HepG2 (cell line): ENCODE results near the gene MBLAC1. TPM values are rescaled to one million over a fixed set of nuclear protein-coding genes. Genes with fewer than 3 reads are reported as not detected.
A peak's percentile ranks its signal among the peaks of the same experiment; 100 is the strongest.

Experiments used
- CEBPG ChIP-seq: IDR thresholded peaks from 2 replicates; pipeline ENCODE4 v1.6.1; 2016
- CHCHD3 ChIP-seq: sonication (generic); formaldehyde crosslinking; IDR thresholded peaks from 2 replicates; pipeline ENCODE4 v1.8.0; 2022; ENCODE audit warnings: mild to moderate bottlenecking, missing genetic modification reagents, moderate library complexity
- FOXK2 ChIP-seq: fragments of 450-650 bp; IDR thresholded peaks from 2 replicates; pipeline ENCODE4 v1.6.1; 2016
- FOXO1 ChIP-seq: sonication (generic); formaldehyde crosslinking; IDR thresholded peaks from 2 replicates; pipeline ENCODE4 v1.4.0; 2020; ENCODE audit warnings: missing genetic modification reagents
- GTF3A ChIP-seq: sonication (generic); formaldehyde crosslinking; conservative IDR thresholded peaks from 2 replicates; pipeline ENCODE4 v1.4.0; 2020; ENCODE audit warnings: mild to moderate bottlenecking, missing genetic modification reagents
- KDM1A ChIP-seq: IDR thresholded peaks from 2 replicates; pipeline ENCODE4 v1.6.1; 2016; ENCODE audit warnings: missing compliant biosample characterization
- NR3C1 ChIP-seq: sonication (generic); formaldehyde crosslinking; IDR thresholded peaks from 2 replicates; pipeline ENCODE4 v1.4.0; 2020; ENCODE audit warnings: missing genetic modification reagents
- POLR2G ChIP-seq: fragments of 200-400 bp; formaldehyde crosslinking; IDR thresholded peaks from 2 replicates; pipeline ENCODE4 v1.6.1; 2018; ENCODE audit warnings: mild to moderate bottlenecking, low read depth, low read length, moderate library complexity
- TAF1 ChIP-seq: sonication (generic); formaldehyde crosslinking; IDR thresholded peaks from 2 replicates; pipeline ENCODE4 v1.4.0; 2020; ENCODE audit warnings: missing genetic modification reagents
- XBP1 ChIP-seq: sonication (generic); formaldehyde crosslinking; IDR thresholded peaks from 2 replicates; pipeline ENCODE4 v1.5.0; 2020; ENCODE audit warnings: missing genetic modification reagents
- YEATS4 ChIP-seq: sonication (generic); formaldehyde crosslinking; IDR thresholded peaks from 2 replicates; pipeline ENCODE4 v1.4.0; 2020; ENCODE audit warnings: missing genetic modification reagents, borderline replicate concordance
- ZFP36L2 ChIP-seq: sonication (generic); formaldehyde crosslinking; IDR thresholded peaks from 2 replicates; pipeline ENCODE4 v1.4.0; 2020; ENCODE audit warnings: missing genetic modification reagents
- ZNF350 ChIP-seq: sonication (generic); formaldehyde crosslinking; IDR thresholded peaks from 2 replicates; pipeline ENCODE4 v1.4.0; 2020; ENCODE audit warnings: mild to moderate bottlenecking, low read depth, missing genetic modification reagents, borderline replicate concordance
- polyA plus RNA-seq, 8 experiments: library from polyadenylated mRNA; depleted of rRNA in 3 of 8; stranded (reverse) in 7 of 8; unstranded in 1 of 8; fragments of >200 nt; fragmentation: Illumina TruSeq in 4 of 8; extraction: Trizol in 4 of 8; gene quantifications; 2 replicates each; pipeline versions ENCODE4 v1.2.1 to v1.2.3, GENCODE V29; 2011 to 2016; ENCODE audit warnings: low read depth in 4 of 8, missing spikeins in 1 of 8, mixed read lengths in 1 of 8; ENCODE audit not compliant: insufficient read depth in 1 of 8
- total RNA-seq, 5 experiments: library from RNA; depleted of rRNA; stranded (reverse); fragments of >200 nt; fragmentation: Illumina TruSeq; extraction: Trizol; gene quantifications; 2 replicates each; pipeline ENCODE4 v1.2.3, GENCODE V29; 2016; ENCODE audit warnings: low read depth in 1 of 5
- TF ChIP-seq, protein P1 (sequence below): sonication (generic); formaldehyde crosslinking; IDR thresholded peaks from 2 replicates; pipeline ENCODE4 v1.8.0; 2022; ENCODE audit warnings: missing genetic modification reagents, mild to moderate bottlenecking, moderate library complexity, borderline replicate concordance
- TF ChIP-seq, protein P2 (sequence below): sonication (generic); formaldehyde crosslinking; IDR thresholded peaks from 2 replicates; pipeline ENCODE4 v1.4.0; 2020; ENCODE audit warnings: missing genetic modification reagents
- TF ChIP-seq, protein P3 (sequence below): sonication (generic); formaldehyde crosslinking; IDR thresholded peaks from 2 replicates; pipeline ENCODE4 v1.5.0; 2020; ENCODE audit warnings: missing genetic modification reagents
- TF ChIP-seq, protein P4 (sequence below): sonication (generic); formaldehyde crosslinking; IDR thresholded peaks from 2 replicates; pipeline ENCODE4 v1.5.0; 2020; ENCODE audit warnings: mild to moderate bottlenecking, missing genetic modification reagents
- TF ChIP-seq, protein P5 (sequence below): IDR thresholded peaks from 2 replicates; pipeline ENCODE4 v1.6.1; 2016; ENCODE audit warnings: missing biosample characterization, missing genetic modification reagents, low read depth

Gene MBLAC1
- total and polyA plus RNA-seq, 2 of the 13 experiments (the other 11 are each of a cell fraction or from before 2014, with no cell fraction given), result 0.79 to 2.1 TPM

DNA sequence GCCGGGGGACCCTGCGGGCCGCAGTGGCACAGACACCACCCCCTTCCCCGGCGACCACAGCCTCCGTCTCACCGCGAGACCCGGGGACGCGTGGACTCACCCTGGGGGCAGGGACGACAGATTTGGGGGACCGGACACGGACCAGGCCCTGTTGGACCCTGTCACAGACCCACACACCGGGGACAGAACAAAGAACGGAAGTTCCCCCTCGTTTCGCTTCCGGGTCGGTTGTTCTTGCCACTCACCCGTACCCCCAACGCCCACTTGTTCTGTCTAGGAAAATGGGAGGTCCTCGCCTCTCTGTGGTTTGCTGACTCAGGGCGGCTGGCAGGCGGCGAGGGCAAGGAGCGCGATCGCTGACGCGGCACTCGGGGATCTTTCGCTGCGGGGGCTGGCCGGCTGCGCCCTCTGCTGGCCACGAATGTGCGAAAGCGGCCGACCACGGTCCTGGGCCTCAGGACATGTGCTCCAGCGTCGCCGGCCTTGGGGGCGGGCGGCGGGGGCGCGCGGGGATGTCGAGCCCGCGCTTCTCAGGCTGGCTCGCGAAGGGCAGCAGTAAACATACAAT lies 45.1 kb upstream of the MBLAC1 start, which contains the start of gene ZNF3 (continued):
- TF ChIP-seq, protein P1, sequence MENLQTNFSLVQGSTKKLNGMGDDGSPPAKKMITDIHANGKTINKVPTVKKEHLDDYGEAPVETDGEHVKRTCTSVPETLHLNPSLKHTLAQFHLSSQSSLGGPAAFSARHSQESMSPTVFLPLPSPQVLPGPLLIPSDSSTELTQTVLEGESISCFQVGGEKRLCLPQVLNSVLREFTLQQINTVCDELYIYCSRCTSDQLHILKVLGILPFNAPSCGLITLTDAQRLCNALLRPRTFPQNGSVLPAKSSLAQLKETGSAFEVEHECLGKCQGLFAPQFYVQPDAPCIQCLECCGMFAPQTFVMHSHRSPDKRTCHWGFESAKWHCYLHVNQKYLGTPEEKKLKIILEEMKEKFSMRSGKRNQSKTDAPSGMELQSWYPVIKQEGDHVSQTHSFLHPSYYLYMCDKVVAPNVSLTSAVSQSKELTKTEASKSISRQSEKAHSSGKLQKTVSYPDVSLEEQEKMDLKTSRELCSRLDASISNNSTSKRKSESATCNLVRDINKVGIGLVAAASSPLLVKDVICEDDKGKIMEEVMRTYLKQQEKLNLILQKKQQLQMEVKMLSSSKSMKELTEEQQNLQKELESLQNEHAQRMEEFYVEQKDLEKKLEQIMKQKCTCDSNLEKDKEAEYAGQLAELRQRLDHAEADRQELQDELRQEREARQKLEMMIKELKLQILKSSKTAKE, result peak; percentile 24; the same call in 1 of the 2 replicates
- TF ChIP-seq NR3C1 (CRISPR knock-in tag) (no peak), FOXO1 (peak; percentile 77), XBP1 (CRISPR knock-in tag) (peak; percentile 95; the same call in 1 of the 2 replicates), FOXK2 (peak; percentile 50; the same call in 1 of the 2 replicates), ZFP36L2 (CRISPR knock-in tag) (no peak), KDM1A (CRISPR knock-in tag) (0 out of 2 replicates have a peak, but pooled peaks have one; percentile 8), CHCHD3 (CRISPR knock-in tag) (no peak), YEATS4 (peak; percentile 95), TAF1 (CRISPR knock-in tag) (peak; percentile 90), ZNF350 (peak; percentile 88), GTF3A (CRISPR knock-in tag) (no peak; the same call in 1 of the 2 replicates), CEBPG (peak; percentile 56), POLR2G (peak; percentile 78; the same call in 1 of the 2 replicates)
- TF ChIP-seq, protein P2, sequence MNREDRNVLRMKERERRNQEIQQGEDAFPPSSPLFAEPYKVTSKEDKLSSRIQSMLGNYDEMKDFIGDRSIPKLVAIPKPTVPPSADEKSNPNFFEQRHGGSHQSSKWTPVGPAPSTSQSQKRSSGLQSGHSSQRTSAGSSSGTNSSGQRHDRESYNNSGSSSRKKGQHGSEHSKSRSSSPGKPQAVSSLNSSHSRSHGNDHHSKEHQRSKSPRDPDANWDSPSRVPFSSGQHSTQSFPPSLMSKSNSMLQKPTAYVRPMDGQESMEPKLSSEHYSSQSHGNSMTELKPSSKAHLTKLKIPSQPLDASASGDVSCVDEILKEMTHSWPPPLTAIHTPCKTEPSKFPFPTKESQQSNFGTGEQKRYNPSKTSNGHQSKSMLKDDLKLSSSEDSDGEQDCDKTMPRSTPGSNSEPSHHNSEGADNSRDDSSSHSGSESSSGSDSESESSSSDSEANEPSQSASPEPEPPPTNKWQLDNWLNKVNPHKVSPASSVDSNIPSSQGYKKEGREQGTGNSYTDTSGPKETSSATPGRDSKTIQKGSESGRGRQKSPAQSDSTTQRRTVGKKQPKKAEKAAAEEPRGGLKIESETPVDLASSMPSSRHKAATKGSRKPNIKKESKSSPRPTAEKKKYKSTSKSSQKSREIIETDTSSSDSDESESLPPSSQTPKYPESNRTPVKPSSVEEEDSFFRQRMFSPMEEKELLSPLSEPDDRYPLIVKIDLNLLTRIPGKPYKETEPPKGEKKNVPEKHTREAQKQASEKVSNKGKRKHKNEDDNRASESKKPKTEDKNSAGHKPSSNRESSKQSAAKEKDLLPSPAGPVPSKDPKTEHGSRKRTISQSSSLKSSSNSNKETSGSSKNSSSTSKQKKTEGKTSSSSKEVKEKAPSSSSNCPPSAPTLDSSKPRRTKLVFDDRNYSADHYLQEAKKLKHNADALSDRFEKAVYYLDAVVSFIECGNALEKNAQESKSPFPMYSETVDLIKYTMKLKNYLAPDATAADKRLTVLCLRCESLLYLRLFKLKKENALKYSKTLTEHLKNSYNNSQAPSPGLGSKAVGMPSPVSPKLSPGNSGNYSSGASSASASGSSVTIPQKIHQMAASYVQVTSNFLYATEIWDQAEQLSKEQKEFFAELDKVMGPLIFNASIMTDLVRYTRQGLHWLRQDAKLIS (CRISPR knock-in tag), result no peak
- TF ChIP-seq, protein P3, sequence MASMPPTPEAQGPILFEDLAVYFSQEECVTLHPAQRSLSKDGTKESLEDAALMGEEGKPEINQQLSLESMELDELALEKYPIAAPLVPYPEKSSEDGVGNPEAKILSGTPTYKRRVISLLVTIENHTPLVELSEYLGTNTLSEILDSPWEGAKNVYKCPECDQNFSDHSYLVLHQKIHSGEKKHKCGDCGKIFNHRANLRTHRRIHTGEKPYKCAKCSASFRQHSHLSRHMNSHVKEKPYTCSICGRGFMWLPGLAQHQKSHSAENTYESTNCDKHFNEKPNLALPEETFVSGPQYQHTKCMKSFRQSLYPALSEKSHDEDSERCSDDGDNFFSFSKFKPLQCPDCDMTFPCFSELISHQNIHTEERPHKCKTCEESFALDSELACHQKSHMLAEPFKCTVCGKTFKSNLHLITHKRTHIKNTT (CRISPR knock-in tag), result no peak
- TF ChIP-seq, protein P4, sequence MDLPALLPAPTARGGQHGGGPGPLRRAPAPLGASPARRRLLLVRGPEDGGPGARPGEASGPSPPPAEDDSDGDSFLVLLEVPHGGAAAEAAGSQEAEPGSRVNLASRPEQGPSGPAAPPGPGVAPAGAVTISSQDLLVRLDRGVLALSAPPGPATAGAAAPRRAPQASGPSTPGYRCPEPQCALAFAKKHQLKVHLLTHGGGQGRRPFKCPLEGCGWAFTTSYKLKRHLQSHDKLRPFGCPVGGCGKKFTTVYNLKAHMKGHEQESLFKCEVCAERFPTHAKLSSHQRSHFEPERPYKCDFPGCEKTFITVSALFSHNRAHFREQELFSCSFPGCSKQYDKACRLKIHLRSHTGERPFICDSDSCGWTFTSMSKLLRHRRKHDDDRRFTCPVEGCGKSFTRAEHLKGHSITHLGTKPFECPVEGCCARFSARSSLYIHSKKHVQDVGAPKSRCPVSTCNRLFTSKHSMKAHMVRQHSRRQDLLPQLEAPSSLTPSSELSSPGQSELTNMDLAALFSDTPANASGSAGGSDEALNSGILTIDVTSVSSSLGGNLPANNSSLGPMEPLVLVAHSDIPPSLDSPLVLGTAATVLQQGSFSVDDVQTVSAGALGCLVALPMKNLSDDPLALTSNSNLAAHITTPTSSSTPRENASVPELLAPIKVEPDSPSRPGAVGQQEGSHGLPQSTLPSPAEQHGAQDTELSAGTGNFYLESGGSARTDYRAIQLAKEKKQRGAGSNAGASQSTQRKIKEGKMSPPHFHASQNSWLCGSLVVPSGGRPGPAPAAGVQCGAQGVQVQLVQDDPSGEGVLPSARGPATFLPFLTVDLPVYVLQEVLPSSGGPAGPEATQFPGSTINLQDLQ (CRISPR knock-in tag), result peak; percentile 87; the same call in 1 of the 2 replicates
- TF ChIP-seq, protein P5, sequence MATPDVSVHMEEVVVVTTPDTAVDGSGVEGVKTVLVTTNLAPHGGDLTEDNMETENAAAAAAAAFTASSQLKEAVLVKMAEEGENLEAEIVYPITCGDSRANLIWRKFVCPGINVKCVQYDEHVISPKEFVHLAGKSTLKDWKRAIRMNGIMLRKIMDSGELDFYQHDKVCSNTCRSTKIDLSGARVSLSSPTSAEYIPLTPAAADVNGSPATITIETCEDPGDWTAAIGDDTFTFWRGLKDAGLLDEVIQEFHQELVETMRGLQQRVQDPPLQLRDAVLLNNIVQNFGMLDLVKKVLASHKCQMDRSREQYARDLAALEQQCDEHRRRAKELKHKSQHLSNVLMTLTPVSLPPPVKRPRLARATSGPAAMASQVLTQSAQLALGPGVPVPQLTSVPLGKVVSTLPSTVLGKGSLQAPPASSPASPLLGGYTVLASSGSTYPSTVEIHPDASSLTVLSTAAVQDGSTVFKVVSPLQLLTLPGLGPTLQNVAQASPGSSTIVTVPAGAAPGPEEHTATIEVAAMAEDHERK (CRISPR knock-in tag), result peak; percentile 41; the same call in 1 of the 2 replicates
